GM19468 (cell line): ENCODE data around the gene FEM1B.

Experiments
- ATAC-seq: cut with Tn5 transposase; IDR thresholded peaks from one replicate; pipeline ENCODE4 v1.9.1; 2021; ENCODE audit warnings: mild to moderate bottlenecking, moderate library complexity, moderate number of reproducible peaks; ENCODE audit not compliant: unreplicated experiment; ENCODE audit errors: extremely low read depth

The FEM1B gene

DNA sequence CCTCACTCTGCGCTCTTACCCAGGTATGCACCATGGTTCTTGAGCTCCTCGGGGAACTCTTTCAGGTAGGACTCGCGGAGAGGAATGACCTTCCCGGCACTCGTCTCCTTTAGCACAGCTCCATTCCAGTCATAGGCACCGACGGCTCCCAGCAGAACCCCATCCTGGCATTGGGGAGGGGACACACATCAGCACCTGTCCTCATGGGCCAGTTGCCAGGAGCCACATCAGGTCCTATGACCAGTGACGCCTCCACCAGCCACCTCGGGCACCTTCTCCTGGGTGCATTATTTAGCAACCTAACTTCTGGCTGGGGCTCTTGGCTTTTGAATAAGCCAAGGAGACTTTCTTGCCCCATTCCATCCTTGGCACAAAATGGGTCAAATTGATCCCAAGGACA lies 61.9 kb downstream of the FEM1B start:
- ATAC-seq, result no peak

DNA sequence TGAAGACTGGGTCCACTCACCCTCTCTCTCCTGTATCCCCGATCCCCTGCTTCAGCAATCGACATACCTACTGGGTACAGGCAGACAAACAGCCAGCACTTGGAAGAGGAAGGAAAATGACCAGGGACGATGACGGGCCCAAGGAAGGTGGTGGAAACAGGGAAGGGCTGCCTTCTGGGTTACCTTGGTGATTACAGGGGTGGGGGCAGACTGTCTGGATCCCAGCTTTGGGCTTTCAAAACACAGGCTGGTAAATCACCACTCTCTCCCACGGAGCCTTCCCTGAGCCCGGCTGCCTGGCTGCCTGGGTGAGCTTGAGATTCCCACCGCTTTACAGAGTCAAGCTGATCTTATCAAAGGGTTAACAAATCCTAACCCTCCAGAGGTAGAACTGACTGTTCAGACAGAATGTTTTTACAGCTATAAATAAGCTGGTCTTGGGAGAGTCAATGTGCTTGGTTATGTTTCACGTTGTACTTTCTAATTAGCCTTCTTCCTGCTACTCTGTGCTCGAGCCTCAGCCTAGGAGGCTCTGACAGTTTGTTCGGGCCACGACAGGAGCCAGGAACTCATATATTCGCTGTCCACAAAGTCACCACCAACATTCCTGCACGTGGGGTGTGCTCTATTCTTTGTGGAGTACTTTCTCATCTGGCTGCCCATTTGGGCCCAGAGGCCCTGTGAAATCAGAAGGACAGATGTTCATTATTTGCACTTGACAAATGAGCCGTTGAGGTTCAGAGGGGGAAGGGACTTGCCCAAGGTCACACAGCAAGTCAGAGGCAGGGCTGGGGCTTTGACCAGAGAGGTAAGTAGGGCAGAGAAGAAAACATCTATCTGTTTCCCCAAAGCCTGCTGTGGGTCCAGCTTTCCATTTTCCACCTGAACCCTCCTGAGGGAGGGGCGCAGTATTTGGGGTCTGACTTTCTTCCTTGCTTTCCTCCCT lies 63.5 kb downstream of the FEM1B start:
- no peak for ATAC-seq

DNA sequence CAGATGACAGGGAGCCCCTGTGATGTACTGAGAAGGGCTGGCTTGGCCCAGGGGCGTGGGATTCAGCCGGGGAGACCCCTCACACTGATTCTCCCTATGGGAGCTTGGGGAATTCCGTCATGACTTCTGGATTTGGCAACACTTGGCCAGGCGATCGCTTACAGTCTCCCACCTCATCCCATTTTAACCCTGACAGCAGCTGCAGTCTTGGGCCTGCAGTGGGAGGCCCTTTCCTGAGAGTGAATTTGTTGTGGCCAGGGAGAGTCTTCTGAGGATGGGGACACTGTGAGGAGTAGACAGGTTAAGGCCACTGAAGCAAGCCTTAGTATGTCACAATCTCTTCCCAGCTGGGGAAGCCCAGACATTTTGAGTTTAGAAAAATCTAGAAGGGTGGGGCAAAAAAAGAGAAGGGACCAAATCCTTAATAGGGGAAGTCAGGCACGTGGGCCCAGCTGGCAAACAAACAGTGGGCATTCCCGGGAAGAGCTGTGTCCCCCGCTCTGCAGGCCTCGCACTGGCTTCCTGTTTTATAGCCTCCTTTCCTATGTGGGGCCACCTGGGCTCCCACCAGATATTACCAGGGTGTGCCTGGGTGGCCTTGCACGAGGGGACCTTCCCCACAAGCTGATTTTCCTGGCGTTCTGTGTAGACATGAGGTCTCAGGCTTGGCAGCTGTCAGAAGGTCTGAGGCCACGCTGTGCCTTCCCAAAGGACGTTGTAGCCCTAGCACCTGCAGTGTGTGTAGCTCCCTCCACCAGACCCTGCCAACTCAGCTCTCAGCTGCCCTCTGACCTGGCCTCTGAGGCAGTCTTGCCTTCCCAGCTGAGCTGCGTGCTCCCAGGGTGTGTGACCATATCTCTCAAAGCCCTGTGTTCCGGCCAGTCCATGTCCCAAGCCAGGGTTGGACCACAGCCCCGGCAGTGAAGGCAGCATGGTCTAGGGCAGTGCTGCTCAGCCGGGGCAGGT lies 64.5 kb downstream of the FEM1B start:
- no peak for ATAC-seq

DNA sequence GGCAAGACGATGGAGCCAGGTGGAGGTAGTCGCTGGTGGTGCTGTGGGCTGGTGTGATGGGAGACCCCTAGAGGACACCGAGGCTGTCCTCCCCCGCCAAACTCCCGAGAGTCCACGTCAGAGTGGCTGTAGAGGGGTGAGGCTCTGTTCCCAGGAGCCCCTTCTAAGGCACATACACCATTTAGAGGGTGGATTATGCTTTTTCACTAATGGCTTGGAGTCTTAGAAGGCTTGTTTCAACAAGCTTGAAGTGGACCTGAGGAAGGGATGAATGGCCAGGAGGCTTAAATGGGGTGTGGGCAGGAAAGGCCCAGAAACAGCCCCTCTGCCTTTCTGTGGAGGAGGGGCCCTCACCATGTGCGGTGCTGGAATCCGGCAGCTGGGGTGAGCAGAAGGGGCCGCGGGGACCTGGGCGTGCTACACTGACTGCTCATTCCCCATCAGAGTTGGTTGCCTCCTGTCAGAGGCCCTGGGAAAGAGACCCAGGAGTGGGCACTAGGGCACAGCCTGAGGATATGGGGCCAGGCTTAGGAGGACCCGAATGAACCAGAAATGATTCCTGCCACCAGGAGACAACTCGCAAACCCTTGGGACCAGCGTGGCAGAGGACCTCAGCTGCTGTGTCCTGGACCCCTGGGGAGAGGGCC lies 66.2 kb downstream of the FEM1B start:
- ATAC-seq, result no peak

DNA sequence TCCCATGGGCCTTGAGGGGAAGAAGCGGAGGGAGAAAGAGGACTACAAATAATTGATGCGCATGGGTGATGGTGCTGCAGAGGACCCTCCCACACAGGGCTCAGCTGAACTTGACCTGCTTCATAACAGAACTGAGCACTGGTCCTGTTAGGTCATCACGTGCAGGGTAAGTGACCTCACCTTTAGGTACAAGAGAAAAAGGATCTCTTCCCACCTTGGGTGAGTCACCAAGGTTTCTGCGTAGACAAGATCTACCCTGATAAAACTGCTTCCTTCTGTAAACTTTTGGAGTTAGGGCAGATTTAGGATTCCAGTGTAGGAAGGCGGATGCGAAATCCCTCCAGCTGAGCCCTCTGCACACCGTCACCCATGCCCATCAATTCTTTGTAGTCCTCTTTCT lies 67.1 kb downstream of the FEM1B start:
- no peak for ATAC-seq
